ENCODE results near the gene PHACTR1.

Gene PHACTR1

GRCh38 chr6:13101985-13102384, 385.4 kb downstream of the PHACTR1 start:
- no peak for DNase-seq (ENCODE audit: low read depth, low spot score)
- H3K4me3 ChIP-seq (ENCODE audit: low read depth, low read length) = no peak overlapping the region
- TF ChIP-seq CTCF (IDR thresholded peaks at IDR 0.05; ENCODE audit: low read depth, low read length) = no peak
- in situ Hi-C loops (cut with HindIII; ENCODE audit: low sequenced_read_pairs) = no loop called here

- no peak for DNase-seq (ENCODE audit: low read depth, low spot score)
- no peak overlapping the region for H3K4me3 ChIP-seq (ENCODE audit: low read depth, low read length)
- no peak for TF ChIP-seq CTCF (IDR thresholded peaks at IDR 0.05; ENCODE audit: low read depth, low read length)
- in situ Hi-C loops (cut with HindIII; ENCODE audit: low sequenced_read_pairs) = no loop called here
Measured at GRCh38 chr6:13103169-13103568, 386.6 kb downstream of the PHACTR1 start.

GRCh38 chr6:13105139-13105538, 388.6 kb downstream of the PHACTR1 start:
- DNase-seq (ENCODE audit: low read depth, low spot score) = no peak
- in situ Hi-C loops (cut with HindIII; ENCODE audit: low sequenced_read_pairs) = no loop called here
- H3K4me3 ChIP-seq (ENCODE audit: low read depth, low read length) = no peak overlapping the region
- TF ChIP-seq CTCF (IDR thresholded peaks at IDR 0.05; ENCODE audit: low read depth, low read length) = no peak

GRCh38 chr6:13112921-13113320, 396.4 kb downstream of the PHACTR1 start:
- no peak for DNase-seq (ENCODE audit: low read depth, low spot score)
- in situ Hi-C loops (cut with HindIII; ENCODE audit: low sequenced_read_pairs) = no loop called here
- H3K4me3 ChIP-seq (ENCODE audit: low read depth, low read length) = no peak overlapping the region
- TF ChIP-seq CTCF (IDR thresholded peaks at IDR 0.05; ENCODE audit: low read depth, low read length) = no peak

- in situ Hi-C loops (cut with HindIII; ENCODE audit: low sequenced_read_pairs) = no loop called here
- no peak for DNase-seq (ENCODE audit: low read depth, low spot score)
- TF ChIP-seq CTCF (IDR thresholded peaks at IDR 0.05; ENCODE audit: low read depth, low read length) = no peak
- no peak overlapping the region for H3K4me3 ChIP-seq (ENCODE audit: low read depth, low read length)
Measured at GRCh38 chr6:13113376-13113775, 396.8 kb downstream of the PHACTR1 start.

GRCh38 chr6:13113981-13114593, 397.5 kb downstream of the PHACTR1 start:
- in situ Hi-C loops (cut with HindIII; ENCODE audit: low sequenced_read_pairs) = no loop called here
- H3K4me3 ChIP-seq (ENCODE audit: low read depth, low read length) = no peak overlapping the region
- no peak for TF ChIP-seq CTCF (IDR thresholded peaks at IDR 0.05; ENCODE audit: low read depth, low read length)
- DNase-seq (ENCODE audit: low read depth, low spot score) = no peak

- no peak for TF ChIP-seq CTCF (IDR thresholded peaks at IDR 0.05; ENCODE audit: low read depth, low read length)
Measured at GRCh38 chr6:13116155-13116554, 399.6 kb downstream of the PHACTR1 start.

More at GRCh38 chr6:13116155-13116554, 399.6 kb downstream of the PHACTR1 start:
- no peak overlapping the region for H3K4me3 ChIP-seq (ENCODE audit: low read depth, low read length)
- no peak for DNase-seq (ENCODE audit: low read depth, low spot score)
- in situ Hi-C loops (cut with HindIII; ENCODE audit: low sequenced_read_pairs) = no loop called here
